ENCODE measurements around the gene COG5.

COG5 gene

GRCh38 chr7:107594961-107595737 lies 31.4 kb upstream of the COG5 start:
- Histone ChIP-seq H3K27ac (ENCODE audit: low read depth, low read length) (no peak overlapping the region), H3K9ac (ENCODE audit: low read depth, low read length) (no peak overlapping the region)
- 92% methylated on average over 3 of the region's 4 CpGs for WGBS

GRCh38 chr7:107593025-107593410 lies 29.3 kb upstream of the COG5 start:
- Histone ChIP-seq H3K4me3 (ENCODE audit: low read length) (no peak overlapping the region), H3K36me3 (ENCODE audit: insufficient read depth, low read length) (peaks cover 8% of the 10 kb centered on the region), H3K27ac (ENCODE audit: low read depth, low read length) (no peak overlapping the region), H3K9ac (ENCODE audit: low read depth, low read length) (no peak overlapping the region), H3K9me3 (ENCODE audit: insufficient read depth, low read depth, low read length) (no peaks in the 10 kb centered on the region), H3K27me3 (ENCODE audit: insufficient read depth, low read length) (no peaks in the 10 kb centered on the region), H3K4me1 (ENCODE audit: insufficient read depth, low read length) (no peaks in the 10 kb centered on the region)
- WGBS: 98% methylated on average over 1 of the region's 1 CpG

More at GRCh38 chr7:107594961-107595737, 31.4 kb upstream of the COG5 start:
- Histone ChIP-seq H3K27me3 (ENCODE audit: insufficient read depth, low read length) (no peaks in the 10 kb centered on the region), H3K4me1 (ENCODE audit: insufficient read depth, low read length) (no peaks in the 10 kb centered on the region), H3K36me3 (ENCODE audit: insufficient read depth, low read length) (peaks cover 7% of the 10 kb centered on the region), H3K4me3 (ENCODE audit: low read length) (no peak overlapping the region), H3K9me3 (ENCODE audit: insufficient read depth, low read depth, low read length) (no peaks in the 10 kb centered on the region)

GRCh38 chr7:107592361-107593024 lies 28.8 kb upstream of the COG5 start:
- no peaks in the 10 kb centered on the region for H3K4me1 ChIP-seq (ENCODE audit: insufficient read depth, low read length)
- no peaks in the 10 kb centered on the region for H3K9me3 ChIP-seq (ENCODE audit: insufficient read depth, low read depth, low read length)
- WGBS: 98% methylated on average over 5 of the region's 5 CpGs
- no peaks in the 10 kb centered on the region for H3K27me3 ChIP-seq (ENCODE audit: insufficient read depth, low read length)
- no peak overlapping the region for H3K27ac ChIP-seq (ENCODE audit: low read depth, low read length)
- H3K36me3 ChIP-seq (ENCODE audit: insufficient read depth, low read length): peaks cover 8% of the 10 kb centered on the region
- H3K9ac ChIP-seq (ENCODE audit: low read depth, low read length): no peak overlapping the region
- H3K4me3 ChIP-seq (ENCODE audit: low read length): no peak overlapping the region

GRCh38 chr7:107591421-107591820 lies 27.7 kb upstream of the COG5 start:
- 93% methylated on average over 3 of the region's 3 CpGs for WGBS
- no peaks in the 10 kb centered on the region for H3K4me1 ChIP-seq (ENCODE audit: insufficient read depth, low read length)
- H3K4me3 ChIP-seq (ENCODE audit: low read length): no peak overlapping the region
- H3K27ac ChIP-seq (ENCODE audit: low read depth, low read length): no peak overlapping the region
- H3K27me3 ChIP-seq (ENCODE audit: insufficient read depth, low read length): no peaks in the 10 kb centered on the region
- no peaks in the 10 kb centered on the region for H3K9me3 ChIP-seq (ENCODE audit: insufficient read depth, low read depth, low read length)
- no peak overlapping the region for H3K9ac ChIP-seq (ENCODE audit: low read depth, low read length)
- H3K36me3 ChIP-seq (ENCODE audit: insufficient read depth, low read length): peaks cover 13% of the 10 kb centered on the region

DNA sequence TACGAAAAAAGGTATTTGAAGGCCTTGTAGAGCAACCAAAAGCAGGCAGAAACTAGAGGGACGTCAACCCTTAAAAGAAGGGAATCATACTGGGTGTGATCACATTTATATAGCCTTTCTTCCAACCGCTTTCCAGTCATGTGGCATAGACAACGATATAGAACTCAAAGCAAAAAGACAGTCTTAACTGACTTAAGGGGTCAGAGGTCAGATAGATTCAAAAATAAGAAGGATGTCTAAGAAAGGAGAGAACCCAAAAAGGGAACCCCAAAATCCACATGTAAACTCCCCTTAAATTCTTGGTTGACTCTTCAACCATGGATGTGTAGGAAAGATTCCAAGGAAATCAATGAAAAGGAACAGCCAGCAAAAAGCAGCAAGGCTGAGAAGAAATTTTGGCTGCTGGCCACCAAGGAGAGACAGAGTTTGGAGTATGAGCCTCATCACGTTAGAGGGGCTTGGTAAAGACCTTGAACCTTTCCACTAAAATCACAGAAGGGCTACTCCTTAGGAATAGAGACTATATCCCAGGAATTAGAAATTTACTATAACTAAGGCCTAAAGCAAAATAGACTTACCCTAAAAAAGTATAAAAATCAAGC lies 24.9 kb upstream of the COG5 start:
- Histone ChIP-seq H3K9ac (ENCODE audit: low read depth, low read length) (no peak overlapping the region), H3K4me3 (ENCODE audit: low read length) (no peak overlapping the region), H3K36me3 (ENCODE audit: insufficient read depth, low read length) (peaks cover 14% of the 10 kb centered on the region; the same call in 1 of the 2 replicates), H3K27me3 (ENCODE audit: insufficient read depth, low read length) (no peaks in the 10 kb centered on the region), H3K27ac (ENCODE audit: low read depth, low read length) (no peak overlapping the region), H3K9me3 (ENCODE audit: insufficient read depth, low read depth, low read length) (no peaks in the 10 kb centered on the region), H3K4me1 (ENCODE audit: insufficient read depth, low read length) (no peaks in the 10 kb centered on the region)
- WGBS: over 99% methylated on average over 5 of the region's 5 CpGs

GRCh38 chr7:107584716-107585115 lies 21.0 kb upstream of the COG5 start:
- 86% methylated on average over 2 of the region's 2 CpGs for WGBS

DNA sequence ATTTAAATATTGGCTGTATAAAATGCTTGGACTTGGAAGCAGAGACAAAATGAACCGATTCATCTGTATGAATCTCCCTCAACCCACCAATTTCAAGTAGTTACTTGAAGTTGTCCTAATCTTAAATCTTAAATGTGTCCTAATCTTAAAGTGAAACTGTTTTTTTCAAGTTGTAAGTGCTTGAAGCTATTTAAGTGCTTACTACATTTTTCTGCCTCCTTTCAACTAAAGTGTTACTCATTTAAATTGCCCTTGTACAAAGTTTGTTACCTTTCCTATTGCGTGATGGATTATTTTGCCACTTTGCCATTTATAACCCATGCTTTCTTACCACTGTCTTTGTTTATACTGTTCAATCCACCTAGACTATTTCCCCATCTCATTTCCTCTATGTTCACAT lies 19.2 kb upstream of the COG5 start:
- H3K27me3 ChIP-seq (ENCODE audit: insufficient read depth, low read length): no peaks in the 10 kb centered on the region

More at GRCh38 chr7:107584716-107585115, 21.0 kb upstream of the COG5 start:
- no peak overlapping the region for H3K27ac ChIP-seq (ENCODE audit: low read depth, low read length)
- H3K9ac ChIP-seq (ENCODE audit: low read depth, low read length): no peak overlapping the region
- no peaks in the 10 kb centered on the region for H3K9me3 ChIP-seq (ENCODE audit: insufficient read depth, low read depth, low read length)
- no peak overlapping the region for H3K4me3 ChIP-seq (ENCODE audit: low read length)
- no peaks in the 10 kb centered on the region for H3K4me1 ChIP-seq (ENCODE audit: insufficient read depth, low read length)
- no peaks in the 10 kb centered on the region for H3K27me3 ChIP-seq (ENCODE audit: insufficient read depth, low read length)
- peaks cover 14% of the 10 kb centered on the region; the same call in 1 of the 2 replicates for H3K36me3 ChIP-seq (ENCODE audit: insufficient read depth, low read length)

DNA sequence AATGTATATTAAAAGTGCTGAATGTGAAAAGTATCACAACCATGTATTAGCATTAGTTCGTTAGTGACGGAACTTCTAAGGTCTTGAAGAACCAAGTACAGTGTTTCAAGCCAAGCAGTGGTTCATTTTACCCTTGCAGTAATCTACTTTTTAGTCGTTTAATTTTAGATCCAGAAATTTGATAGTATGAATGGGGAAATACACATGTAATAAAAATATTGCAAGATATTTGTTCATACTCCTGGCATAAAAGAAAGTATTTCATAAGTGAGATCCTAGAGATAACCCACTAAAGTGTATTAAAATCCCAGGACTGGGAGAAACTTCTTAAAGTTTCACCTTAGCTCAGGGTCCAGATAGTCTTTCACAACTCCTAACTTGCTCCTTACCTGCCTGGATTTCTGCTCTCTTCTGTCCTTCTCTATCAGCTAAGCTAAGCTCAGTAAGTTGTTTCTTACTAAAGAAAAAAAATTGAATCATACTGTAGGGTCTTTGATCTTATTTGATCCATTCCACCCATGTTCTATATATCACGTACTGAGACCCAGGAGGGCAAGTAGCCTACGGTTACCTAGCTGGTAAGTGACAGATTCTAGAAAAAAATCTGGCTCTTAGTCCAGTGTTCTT lies 17.8 kb upstream of the COG5 start:
- no peaks in the 10 kb centered on the region for H3K9me3 ChIP-seq (ENCODE audit: insufficient read depth, low read depth, low read length)
- no peaks in the 10 kb centered on the region for H3K27me3 ChIP-seq (ENCODE audit: insufficient read depth, low read length)
- 92% methylated on average over 5 of the region's 5 CpGs for WGBS
- peak overlapping the region; percentile 84; the same call in 1 of the 2 replicates for H3K4me3 ChIP-seq (ENCODE audit: low read length)
- no peak overlapping the region for H3K27ac ChIP-seq (ENCODE audit: low read depth, low read length)
- H3K4me1 ChIP-seq (ENCODE audit: insufficient read depth, low read length): no peaks in the 10 kb centered on the region
- H3K36me3 ChIP-seq (ENCODE audit: insufficient read depth, low read length): peaks cover 17% of the 10 kb centered on the region
- H3K9ac ChIP-seq (ENCODE audit: low read depth, low read length): no peak overlapping the region

More for the DNA sequence above, 19.2 kb upstream of the COG5 start:
- Histone ChIP-seq H3K9ac (ENCODE audit: low read depth, low read length) (no peak overlapping the region), H3K4me3 (ENCODE audit: low read length) (no peak overlapping the region), H3K27ac (ENCODE audit: low read depth, low read length) (no peak overlapping the region), H3K4me1 (ENCODE audit: insufficient read depth, low read length) (no peaks in the 10 kb centered on the region), H3K9me3 (ENCODE audit: insufficient read depth, low read depth, low read length) (no peaks in the 10 kb centered on the region), H3K36me3 (ENCODE audit: insufficient read depth, low read length) (peaks cover 11% of the 10 kb centered on the region; the same call in 1 of the 2 replicates)
- WGBS: 100% methylated on average over 1 of the region's 2 CpGs

DNA sequence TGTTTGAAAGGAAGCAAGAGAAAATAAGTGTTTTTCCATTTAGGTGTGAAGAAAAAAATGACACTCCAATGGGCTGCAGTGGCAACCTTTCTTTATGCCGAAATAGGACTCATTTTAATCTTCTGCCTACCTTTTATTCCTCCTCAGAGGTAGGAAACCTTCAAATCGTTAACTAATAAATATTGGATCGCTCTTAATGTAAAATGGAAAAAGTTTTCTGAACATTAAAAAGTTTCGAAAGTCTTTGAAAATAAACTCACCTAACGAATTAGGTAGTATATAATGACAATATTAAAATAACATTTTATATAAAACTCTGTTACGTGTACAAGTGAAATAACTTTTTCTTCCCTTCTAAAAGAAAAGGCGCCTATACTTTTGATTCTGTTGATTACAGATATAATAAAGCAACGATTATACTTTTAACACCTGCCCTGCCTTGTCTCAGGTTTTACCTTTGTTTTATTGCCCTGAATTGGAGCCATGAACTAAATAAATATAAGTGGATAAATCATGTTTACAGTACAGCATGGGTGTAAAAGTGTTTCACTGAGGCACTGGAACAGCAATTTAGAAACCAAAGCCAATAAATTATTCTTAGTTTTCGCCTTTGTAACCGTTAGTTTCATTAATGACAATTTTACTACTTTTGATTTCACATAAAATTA lies 17.1 kb upstream of the COG5 start:
- peak overlapping the region; percentile 84 for H3K4me3 ChIP-seq (ENCODE audit: low read length)
- WGBS: 56% methylated on average over 2 of the region's 10 CpGs
- peak overlapping the region; percentile 79; the same call in 1 of the 2 replicates for H3K27ac ChIP-seq (ENCODE audit: low read depth, low read length)
- peak overlapping the region; percentile 86 for H3K9ac ChIP-seq (ENCODE audit: low read depth, low read length)
- no peaks in the 10 kb centered on the region for H3K4me1 ChIP-seq (ENCODE audit: insufficient read depth, low read length)
- H3K27me3 ChIP-seq (ENCODE audit: insufficient read depth, low read length): no peaks in the 10 kb centered on the region
- peaks cover 24% of the 10 kb centered on the region for H3K36me3 ChIP-seq (ENCODE audit: insufficient read depth, low read length)
- H3K9me3 ChIP-seq (ENCODE audit: insufficient read depth, low read depth, low read length): no peaks in the 10 kb centered on the region

- H3K27me3 ChIP-seq (ENCODE audit: insufficient read depth, low read length): no peaks in the 10 kb centered on the region
- H3K9me3 ChIP-seq (ENCODE audit: insufficient read depth, low read depth, low read length): no peaks in the 10 kb centered on the region
- H3K4me1 ChIP-seq (ENCODE audit: insufficient read depth, low read length): no peaks in the 10 kb centered on the region
- WGBS: under 1% methylated on average over 89 of the region's 89 CpGs
- H3K9ac ChIP-seq (ENCODE audit: low read depth, low read length): peak within 1 kb of the TSS; percentile 86
- H3K36me3 ChIP-seq (ENCODE audit: insufficient read depth, low read length): peaks cover 29% of the 10 kb centered on the region
- H3K4me3 ChIP-seq (ENCODE audit: low read length): peak within 1 kb of the TSS; percentile 84
- peak within 1 kb of the TSS; percentile 79 for H3K27ac ChIP-seq (ENCODE audit: low read depth, low read length)
Observed at GRCh38 chr7:107579885-107580715, 16.4 kb upstream of the COG5 start, which contains the start of gene BCAP29. BCAP29 (plus strand) TSS chr7:107580246; CDS start chr7:107580773, 527 bp downstream.

Data from HUES64 (cell line).